HG03066 (cell line): ENCODE results near the gene STYXL2.

Experiments used
- ATAC-seq: cut with Tn5 transposase; IDR thresholded peaks from one replicate; pipeline ENCODE4 v1.9.1; 2021; ENCODE audit warnings: low read depth; ENCODE audit not compliant: unreplicated experiment

STYXL2 gene

DNA sequence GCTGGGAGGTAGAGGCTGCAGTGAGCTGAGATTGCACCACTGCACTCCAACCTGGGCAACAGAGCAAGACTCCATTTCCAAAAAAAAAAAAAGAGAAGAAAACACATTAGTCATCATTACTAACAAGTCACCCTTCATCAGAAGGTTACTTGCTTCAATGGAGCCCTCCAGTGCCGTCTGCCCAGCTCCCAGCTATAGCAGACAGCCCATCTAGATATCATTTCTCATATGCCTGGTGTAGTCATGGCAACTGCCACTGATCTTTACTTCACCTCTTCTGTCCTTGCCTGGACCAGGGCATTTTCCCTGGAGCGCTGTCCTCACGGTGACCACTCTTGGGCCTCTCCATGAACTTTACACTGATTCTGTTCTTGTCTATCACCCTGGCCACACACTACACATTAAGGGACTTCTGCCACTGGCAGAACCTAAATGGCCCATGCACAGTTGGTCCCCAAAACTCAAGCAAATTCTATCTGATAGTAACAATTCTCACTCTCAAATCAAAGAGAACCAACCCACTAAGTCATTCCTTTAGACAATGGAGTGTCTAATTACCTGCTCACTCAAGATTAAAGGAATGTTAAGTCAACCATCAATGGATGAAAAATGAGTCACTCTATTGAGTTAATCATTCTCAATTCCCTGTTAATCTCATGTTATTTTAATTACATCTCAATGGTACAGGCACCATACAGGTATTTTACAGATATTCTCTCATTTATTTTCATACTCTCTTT is 16.6 kb upstream of the STYXL2 start:
- ATAC-seq, result no peak

DNA sequence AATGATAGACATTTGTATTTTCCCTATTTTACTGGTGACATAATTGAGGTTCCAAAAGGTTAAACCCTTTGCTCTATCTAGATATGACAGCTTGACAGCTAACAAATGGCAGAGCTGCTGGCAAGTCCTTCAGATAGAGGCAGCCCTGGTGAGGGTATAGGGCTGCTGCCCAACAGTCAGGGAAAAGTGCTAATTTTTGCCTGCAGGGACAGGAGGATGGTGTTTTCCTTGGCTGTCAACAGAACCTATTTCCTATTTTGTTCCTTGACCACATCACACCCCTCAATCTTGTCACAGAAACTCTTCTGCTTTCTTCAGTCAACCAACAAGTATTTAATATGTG is 16.0 kb upstream of the STYXL2 start:
- no peak for ATAC-seq

DNA sequence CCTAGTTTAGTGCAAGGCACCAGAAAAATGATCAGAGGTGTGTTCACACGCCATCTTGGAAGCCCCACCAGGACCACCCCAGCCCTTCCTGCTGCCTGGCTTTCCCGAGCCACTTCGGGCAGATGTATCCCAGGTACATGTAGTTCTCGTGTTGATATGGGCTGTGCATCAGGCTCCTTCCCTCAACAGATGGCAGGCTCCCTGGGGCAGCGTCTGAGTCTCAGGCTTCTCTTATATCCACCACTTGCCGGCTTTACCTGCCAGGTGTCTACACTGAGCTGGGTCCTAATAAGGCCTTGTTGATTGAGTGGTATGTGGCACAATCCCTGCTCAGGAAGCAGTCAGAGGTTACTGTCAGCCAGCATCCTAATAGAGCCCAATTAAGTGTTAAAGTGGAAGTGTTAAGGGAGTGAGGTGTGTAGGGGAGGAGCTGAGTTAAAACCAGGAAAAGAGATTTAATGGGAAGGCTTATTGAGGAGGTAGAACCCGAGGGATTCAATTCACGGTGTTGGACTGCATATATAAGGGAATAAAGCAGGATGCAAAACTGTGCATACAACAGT is 12.2 kb upstream of the STYXL2 start:
- ATAC-seq, result no peak

DNA sequence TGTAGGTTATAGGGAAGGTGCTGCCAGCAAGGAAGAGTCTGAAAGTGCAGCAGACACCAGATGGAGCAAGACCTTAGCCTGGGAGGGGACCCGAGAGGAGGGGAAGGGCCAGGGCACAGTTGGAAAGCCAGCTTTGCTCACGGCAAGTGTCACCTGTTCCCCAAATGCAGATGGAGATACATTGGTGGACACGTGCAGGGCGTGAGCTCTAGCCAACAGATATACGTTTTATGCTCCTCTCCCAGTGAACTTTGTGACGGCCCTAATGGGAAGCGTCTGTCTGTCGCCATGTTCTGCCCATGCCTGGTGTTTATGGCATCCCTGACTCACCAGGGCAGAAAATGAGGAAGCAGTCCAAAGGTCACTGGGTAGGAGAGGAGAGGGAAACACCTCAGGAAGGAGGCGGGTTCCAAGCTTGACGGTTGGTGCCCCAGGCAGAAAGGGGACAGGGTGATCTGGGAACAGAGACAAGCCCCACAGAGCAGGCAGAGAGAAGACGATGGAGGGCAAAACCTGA is 11.3 kb upstream of the STYXL2 start:
- no peak for ATAC-seq

DNA sequence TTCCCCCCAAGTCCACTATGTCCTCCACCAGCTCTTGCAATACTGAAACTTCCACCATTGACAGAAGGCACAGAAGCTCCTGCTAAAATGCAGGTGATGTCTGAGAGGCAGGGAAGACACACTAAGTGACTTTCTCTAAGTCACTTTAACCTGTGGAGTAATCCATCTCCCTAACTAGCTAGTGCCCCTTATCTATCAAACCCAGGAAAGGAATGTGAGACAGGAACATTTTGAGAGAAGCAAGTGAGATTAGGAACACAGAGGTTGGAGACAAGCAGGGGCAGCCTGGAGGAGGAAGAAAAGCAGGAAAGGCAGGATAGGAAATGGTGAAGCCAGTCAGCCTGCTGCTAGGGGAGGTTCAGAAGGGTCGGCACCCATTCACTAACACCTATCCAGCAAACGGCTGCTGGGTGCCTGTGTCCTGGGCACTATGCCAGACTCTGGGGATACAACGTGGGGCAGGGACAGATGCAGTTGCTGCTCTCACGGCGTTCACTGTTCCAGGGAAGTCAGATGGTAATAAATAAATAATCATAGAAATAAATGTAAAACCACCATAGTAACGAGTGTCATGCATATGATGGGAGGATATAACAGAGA is 10.7 kb upstream of the STYXL2 start:
- ATAC-seq, result no peak

DNA sequence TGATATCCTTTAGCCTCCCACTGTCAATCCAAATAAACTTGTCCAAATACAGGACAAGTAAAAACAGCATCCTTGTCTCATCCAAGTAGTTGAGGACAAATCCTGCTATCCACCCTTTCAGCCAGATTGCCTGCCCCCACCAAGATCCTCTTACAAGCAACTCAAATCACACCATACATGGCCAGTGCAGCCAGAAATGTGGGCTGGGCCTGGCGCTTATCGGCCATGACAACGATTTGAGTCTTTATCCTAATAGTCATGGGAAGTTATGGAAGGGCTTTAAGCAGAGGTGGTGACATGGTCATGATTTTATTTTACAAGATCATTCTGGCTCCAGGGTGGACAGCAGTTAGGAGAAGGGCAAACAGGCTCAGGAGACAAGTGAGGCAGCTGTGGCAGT is 10.0 kb upstream of the STYXL2 start:
- ATAC-seq, result no peak

DNA sequence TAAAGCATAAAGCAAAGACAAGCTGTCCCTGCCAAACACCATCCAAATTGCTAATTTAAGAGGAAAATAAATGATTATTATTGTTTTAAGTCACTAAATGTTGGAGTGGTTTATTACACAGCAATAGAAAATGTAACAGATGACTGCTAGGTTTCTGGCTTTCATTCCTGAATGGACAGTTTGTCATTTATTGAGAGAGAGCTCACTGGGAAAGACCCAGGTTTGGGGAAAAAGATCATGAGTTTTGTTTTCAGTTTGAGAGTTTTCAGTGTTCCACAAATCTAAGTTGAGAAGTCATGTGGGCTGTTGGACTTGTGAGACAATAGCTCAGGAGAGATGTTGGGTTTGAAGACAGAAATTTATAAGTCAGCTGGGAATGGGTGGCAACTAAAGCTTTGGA is 9.1 kb upstream of the STYXL2 start:
- ATAC-seq, result no peak

DNA sequence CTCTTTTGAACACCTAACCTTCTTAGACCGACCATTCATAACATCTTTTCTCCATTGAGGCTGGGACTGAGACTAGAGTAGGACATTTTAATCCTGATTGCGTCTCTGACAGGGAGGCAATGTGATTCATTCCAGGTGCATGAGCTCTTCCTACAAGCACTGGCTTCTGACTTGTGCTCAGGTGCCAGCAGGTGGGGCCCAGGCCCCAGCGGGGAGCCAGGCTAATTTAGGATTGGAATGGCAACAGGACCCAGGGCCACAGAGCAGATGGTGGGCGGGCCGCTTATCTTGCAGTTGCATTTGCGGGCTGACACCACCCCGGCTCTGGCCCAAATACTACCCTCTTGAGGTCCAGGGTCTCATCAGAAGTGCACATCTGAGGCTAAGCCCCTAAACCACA is 7.8 kb upstream of the STYXL2 start:
- ATAC-seq, result no peak

DNA sequence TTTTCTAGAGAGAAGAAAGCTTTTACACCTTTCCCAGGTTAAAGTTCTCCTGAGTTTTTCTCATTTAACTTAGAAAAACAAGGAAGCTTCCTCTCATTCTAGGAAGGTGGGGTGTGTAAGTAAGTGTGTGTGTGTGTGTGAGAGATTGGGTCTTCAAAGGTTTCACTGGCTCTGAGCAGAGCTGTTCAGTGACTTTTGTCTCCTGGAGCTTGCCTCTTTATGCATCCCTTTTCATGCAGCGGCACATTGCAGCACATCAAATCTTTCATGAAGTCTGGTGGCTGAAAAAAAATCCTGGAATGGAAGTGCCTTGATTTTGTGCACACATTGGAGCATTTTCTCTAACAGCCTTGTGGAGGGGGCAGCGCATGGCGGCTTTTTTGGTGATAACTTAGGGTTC is 7.1 kb upstream of the STYXL2 start:
- ATAC-seq, result no peak

DNA sequence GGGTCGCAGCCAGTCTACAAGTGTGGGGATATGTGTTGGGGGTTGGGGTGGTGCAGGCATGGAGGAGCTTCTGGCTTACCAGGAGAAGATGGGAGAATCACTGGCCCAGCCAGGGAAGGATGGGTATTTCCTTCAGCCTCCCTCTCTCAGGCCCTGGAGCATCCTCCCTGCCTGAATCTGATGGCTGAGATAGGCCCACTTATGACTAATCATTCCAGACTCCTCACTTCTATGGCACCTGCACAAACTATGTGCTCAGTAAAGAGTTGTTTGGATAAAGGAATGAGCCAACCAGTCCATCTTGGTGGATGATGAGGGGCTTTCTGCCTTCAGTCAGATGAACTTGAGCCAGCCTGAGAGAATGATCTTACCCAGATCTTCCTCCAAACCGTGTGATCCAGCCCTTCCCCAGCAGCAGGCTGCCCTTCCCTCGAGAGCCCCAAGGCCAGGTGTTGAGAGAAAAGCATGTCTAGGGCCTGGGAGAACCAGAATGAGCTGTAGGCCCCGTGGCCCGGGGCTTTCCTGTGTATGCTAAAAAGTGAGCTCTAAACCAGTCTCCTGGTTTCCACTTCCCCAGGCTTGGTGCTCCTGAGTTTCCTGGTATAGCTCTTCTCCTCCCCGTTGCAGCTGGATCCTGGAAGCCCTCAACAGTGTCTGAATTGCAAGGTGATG is 5.0 kb upstream of the STYXL2 start:
- ATAC-seq, result no peak

DNA sequence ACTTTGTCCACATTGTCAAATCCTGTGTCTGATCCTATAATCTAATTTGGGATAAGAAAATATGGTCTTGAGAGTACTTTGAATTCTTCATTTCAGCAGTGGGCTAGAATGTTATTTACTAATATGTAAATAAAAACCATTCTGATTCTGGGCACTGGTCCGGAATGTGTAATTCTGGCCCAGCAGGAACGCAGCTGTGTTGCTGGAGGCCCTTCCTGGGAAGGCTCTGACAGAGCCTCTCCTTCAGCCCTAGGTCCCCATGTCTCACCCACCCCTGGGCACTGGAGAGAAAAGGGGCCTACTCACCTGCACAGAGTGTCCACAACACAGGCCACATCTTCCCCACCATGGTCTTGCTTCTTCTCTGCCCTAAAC is 3.9 kb upstream of the STYXL2 start:
- no peak for ATAC-seq

DNA sequence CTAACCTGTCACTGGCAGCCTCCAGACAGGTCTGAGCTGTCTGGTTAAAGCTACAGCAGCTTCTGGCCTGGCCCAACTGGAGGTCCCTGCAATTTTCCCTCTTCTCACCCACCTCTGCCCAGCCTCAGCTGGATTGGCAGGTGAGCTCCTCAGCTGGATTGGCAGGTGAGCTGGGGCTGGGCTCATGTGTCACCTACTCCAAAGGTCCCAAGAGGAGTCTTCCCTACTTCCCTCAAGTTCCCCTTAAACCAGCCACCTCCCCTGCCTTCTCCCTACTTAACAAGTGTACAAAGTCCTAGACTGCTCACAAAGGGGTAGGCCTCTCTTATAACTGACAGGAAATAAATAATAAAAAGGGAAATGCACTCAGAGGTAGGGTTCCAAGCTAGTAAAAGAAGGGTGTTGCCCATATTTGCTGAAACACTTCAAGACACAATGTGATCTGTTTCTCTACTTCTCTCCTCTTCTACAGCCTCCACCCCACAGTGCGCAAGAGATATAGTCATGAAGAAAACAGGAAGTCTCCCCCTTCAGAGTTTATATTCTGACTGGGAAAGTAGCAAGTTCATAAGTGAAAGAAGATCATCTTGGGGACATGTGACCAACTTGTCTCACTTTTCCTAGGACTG is 3.4 kb upstream of the STYXL2 start, which contains the start of gene GPA33:
TSS of gene GPA33 (minus strand) at position 64 of the 629 bp plus-strand sequence. CDS start 90 bp downstream, outside the sequence.
- no peak for ATAC-seq

DNA sequence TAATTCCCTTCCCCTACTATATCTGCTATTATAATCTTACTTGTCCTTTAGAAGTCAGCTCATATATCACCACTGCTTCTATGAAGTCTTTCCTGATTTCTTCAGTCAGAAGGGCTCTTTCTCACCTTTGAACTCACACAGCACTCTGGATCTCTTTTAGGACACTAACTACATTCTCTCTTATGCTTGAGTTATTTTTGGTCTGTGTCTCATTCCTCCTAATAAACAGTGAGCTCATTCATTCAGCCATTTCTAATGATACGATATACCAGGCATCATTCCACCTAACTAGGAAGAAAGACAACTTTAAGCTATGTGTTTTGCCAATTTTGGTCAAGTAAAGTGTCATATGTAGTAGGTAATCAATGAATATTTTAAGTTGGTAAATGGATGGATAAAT is 1.2 kb upstream of the STYXL2 start:
- ATAC-seq, result no peak

DNA sequence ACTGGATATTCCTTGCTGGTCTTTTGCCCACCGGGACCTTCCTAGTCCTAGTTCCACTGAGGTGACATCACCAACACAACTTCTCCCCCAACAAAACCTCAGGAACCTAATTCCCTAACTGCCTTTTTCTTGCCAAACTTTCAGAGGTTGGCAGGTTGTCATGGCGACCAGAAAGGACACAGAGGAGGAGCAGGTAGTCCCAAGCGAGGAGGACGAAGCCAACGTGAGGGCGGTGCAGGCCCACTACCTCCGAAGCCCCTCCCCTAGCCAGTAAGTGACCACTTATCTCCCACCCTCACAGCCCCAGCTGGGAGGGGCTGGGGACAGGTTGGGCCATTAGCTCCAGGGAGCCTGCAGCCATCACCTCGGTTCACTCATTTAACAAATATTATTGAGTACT is 815 bp downstream of the STYXL2 start:
- ATAC-seq, result no peak

DNA sequence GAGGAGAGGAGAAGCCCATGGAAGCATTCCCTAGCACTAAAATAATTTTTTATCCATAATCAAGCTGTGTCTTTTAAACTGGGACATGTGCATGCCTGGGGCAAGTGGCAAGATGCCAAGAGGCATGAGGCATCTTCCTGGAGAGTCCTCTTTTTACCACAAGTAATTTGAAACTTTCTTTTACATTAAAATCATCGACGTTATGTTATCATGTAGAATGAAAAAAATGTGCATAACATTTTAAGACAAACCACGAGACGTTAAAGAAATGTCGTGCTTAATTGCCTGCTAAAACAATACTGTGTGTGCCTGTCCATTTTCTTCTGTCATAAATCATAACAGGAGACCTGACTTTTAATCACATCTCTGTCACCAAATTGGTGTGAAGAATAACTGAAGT is 1.5 kb downstream of the STYXL2 start:
- no peak for ATAC-seq

DNA sequence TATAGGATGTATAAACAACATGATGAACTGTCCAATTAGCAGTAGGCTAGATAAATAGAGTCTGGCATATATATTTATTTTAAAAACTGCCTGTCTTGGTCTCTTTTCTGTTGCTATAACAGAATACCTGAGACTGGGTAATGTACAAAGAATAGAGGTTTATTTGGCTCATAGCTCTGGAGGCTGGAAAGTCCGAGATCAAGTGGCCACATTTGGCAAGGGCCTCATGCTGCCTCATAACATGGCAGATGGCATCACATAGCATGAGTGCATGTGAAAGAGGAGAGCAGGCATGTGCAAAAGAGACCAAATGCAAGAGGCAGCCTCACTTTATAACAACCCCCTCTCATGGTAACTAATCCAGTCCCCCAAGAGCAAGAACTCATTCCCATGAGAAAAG is 6.0 kb downstream of the STYXL2 start:
- ATAC-seq, result no peak

DNA sequence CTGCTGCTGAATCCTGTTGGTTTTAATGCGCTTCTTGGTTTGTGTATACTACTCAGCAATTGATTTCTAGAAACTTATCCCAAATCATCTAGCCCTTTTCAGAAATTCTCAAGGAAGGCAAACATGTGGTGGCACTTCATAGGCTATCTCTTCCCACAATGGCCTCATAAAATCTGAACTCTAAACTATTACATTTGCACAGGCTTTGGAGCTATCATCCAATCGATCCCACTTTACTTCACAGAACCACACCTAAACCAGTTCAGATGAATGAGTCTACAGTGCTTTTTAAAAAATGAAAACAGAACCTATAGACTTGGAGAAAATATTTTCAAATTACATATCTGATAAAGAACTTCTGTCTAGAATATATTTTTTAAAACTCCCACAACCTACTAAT is 6.9 kb downstream of the STYXL2 start:
- ATAC-seq, result no peak

DNA sequence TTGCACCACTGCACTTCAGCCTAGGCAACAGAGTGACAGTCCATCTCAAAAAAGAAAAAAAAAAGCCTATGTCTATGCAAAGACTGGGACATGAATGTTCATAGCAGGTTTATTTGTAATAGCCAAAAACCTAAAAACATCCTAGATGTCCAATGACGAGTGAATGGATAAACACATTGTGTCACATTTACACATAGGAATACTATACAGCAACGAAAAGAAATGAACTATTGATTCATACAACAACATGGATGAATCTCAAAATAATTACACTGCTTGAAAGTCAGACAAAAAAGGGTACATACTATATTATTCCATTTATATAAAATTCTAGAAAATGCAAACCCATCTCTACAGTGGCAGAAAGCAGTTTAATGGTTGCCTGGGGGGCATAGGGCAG is 7.9 kb downstream of the STYXL2 start:
- no peak for ATAC-seq

DNA sequence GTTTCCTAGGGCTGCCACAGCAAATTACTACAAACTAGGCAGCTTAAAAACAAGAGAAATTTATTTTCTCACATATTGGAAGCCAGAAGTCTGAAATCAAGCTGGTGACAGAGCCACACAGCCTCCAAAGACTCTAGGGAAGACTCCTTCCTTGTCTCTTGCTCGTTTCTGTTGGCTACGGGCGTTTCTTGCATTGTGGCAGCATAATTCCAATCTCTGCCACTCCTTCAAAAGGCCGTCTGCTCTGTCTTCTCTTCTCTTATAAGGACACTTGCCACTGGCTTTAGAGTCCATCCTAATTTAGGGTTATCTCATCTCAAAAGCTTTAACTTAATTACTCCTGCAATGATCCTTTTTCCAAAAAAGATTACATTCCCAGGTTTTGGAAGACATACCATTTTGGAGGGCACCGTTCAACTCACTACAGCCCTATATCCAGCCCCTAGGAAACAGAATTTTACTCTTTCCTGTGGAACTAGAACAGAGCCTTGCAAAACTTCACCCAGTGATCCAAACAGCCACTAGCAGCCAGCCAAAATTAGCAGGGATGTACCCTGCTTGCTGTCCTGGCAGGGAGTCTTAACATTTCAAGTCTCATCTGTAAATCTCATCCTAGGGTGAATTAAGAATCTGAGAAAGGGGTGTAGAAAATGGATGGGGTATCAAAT is 9.2 kb downstream of the STYXL2 start:
- no peak for ATAC-seq

DNA sequence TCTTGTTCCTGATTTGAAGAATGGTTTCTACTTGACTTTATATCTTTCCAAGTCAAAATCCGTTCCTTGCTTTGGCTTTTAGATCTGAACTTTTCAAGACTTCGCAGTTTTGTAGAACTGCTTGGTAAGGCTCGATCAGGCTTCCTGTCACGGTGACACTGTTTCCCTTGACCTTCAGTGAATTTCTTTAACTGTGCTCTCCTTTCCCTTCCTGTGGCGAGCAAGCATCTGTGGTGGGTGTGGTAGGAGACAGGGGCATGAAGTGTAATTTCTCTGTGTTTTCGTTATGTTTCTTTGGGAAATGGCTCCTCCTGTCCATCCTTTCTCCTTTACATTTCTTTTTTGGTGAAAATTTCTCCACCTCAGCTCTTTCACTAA is 10.4 kb downstream of the STYXL2 start:
- ATAC-seq, result no peak
